B cell (primary cell): ENCODE data around the gene EFL1. TPM values are rescaled to one million over a fixed set of nuclear protein-coding genes. Genes with fewer than 3 reads are reported as not detected.

Experiments
- ATAC-seq: fragments of 200-7000 bp; cut with Tn5 transposase; one replicate; pipeline ENCODE4 v1.10.0; 2021; ENCODE audit warnings: low read depth, mild to moderate bottlenecking, moderate number of reproducible peaks, moderate library complexity
- CTCF ChIA-PET: fragments of 350-600 bp; sonication (Branson Sonifier 250); formaldehyde crosslinking; loops from one replicate; lab custom pipeline; 2021; ENCODE audit warnings: antibody characterized with exemption, inconsistent platforms; lab: Charles Lee
- POLR2A ChIA-PET: fragments of 350-600 bp; sonication (Branson Sonifier 250); formaldehyde crosslinking; loops from one replicate; lab custom pipeline; 2021; ENCODE audit warnings: antibody characterized with exemption; lab: Charles Lee
- DNase-seq: peaks from one replicate; pipeline ENCODE4 v3.0.0; 2013
- H2AFZ ChIP-seq: 2 replicates; pipeline ENCODE4 v1.6.1; 2012; ENCODE audit warnings: mild to moderate bottlenecking, low read depth, low read length; ENCODE audit not compliant: insufficient read depth, poor library complexity, severe bottlenecking
- H3K27ac ChIP-seq, 2 donors: 1 replicate in 1 of 2; 2 replicates in 1 of 2; pipeline ENCODE4 v1.5.1; 2012 to 2013; ENCODE audit warnings: low read length in 2 of 2, mild to moderate bottlenecking in 2 of 2, moderate library complexity in 1 of 2
- H3K27me3 ChIP-seq, 4 experiments: fragments of 200-600 bp in 1 of 4; sonication (generic) in 1 of 4; replicated peaks in 1 of 4; 1 replicate in 2 of 4; 2 replicates in 2 of 4; pipeline versions ENCODE4 v1.6.1 to v1.7.0; 2013 to 2016; ENCODE audit warnings: low read length in 3 of 4, mild to moderate bottlenecking in 2 of 4, mixed read lengths in 1 of 4, moderate library complexity in 1 of 4; ENCODE audit not compliant: insufficient read depth in 4 of 4, control insufficient read depth in 3 of 4; ENCODE audit errors: control extremely low read depth in 1 of 4
- H3K36me3 ChIP-seq, 2 experiments: replicated peaks in 1 of 2; 1 replicate in 1 of 2; 2 replicates in 1 of 2; pipeline versions ENCODE4 v1.6.1 to v1.7.1; 2013; ENCODE audit warnings: low read length in 1 of 2; ENCODE audit not compliant: insufficient read depth in 2 of 2, control insufficient read depth in 1 of 2; ENCODE audit errors: control extremely low read depth in 1 of 2, extremely low read depth in 1 of 2
- H3K4me1 ChIP-seq, 2 donors: fragments of 200-600 bp in 1 of 2; sonication (generic) in 1 of 2; 1 replicate in 1 of 2; 2 replicates in 1 of 2; pipeline versions ENCODE4 v1.5.1 to v1.6.1; 2013 to 2017; ENCODE audit warnings: low read length in 2 of 2; ENCODE audit not compliant: control insufficient read depth in 2 of 2, insufficient read depth in 2 of 2
- H3K4me2 ChIP-seq: replicated peaks from 2 replicates; pipeline ENCODE3; 2012; ENCODE audit warnings: mild to moderate bottlenecking, low read depth, low read length; ENCODE audit not compliant: poor library complexity, severe bottlenecking
- H3K4me3 ChIP-seq, 5 experiments: fragments of 200-600 bp in 1 of 5; sonication (generic) in 1 of 5; 1 replicate in 3 of 5; 2 replicates in 2 of 5; pipeline versions ENCODE4 v1.5.1 to v1.7.0; 2011 to 2016; ENCODE audit warnings: low read length in 4 of 5, mild to moderate bottlenecking in 4 of 5, low read depth in 2 of 5, control low read depth in 1 of 5, moderate library complexity in 1 of 5; ENCODE audit not compliant: insufficient read depth in 1 of 5; ENCODE audit errors: control extremely low read depth in 1 of 5, extremely low read depth in 1 of 5
- H3K79me2 ChIP-seq: fragments of 200-600 bp; sonication (generic); one replicate; pipeline ENCODE4 v1.6.0; 2016; ENCODE audit warnings: low read length; ENCODE audit not compliant: control insufficient read depth, insufficient read depth
- H3K9ac ChIP-seq: fragments of 200-600 bp; sonication (generic); 2 replicates; pipeline ENCODE4 v1.6.1; 2017; ENCODE audit warnings: mild to moderate bottlenecking, low read length, moderate library complexity
- H3K9me3 ChIP-seq, 3 donors: one replicate each; pipeline versions ENCODE4 v1.6.1 to v1.7.1; 2013; ENCODE audit warnings: low read length in 2 of 3; ENCODE audit not compliant: control insufficient read depth in 2 of 3, insufficient read depth in 1 of 3; ENCODE audit errors: control extremely low read depth in 1 of 3
- H4K20me1 ChIP-seq: 2 replicates; pipeline ENCODE4 v1.6.0; 2012; ENCODE audit warnings: mild to moderate bottlenecking, low read length; ENCODE audit not compliant: insufficient read depth, control insufficient read depth, poor library complexity, severe bottlenecking
- H3K27ac Mint-ChIP-seq: one replicate; pipeline ENCODE4 v1.8.0; 2021; ENCODE audit warnings: mixed read lengths
- H3K27me3 Mint-ChIP-seq: one replicate; pipeline ENCODE4 v1.8.0; 2021; ENCODE audit warnings: mixed read lengths
- H3K4me1 Mint-ChIP-seq: one replicate; pipeline ENCODE4 v1.8.0; 2021; ENCODE audit warnings: mixed read lengths
- H3K4me3 Mint-ChIP-seq: one replicate; pipeline ENCODE4 v1.8.0; 2021; ENCODE audit warnings: mixed read lengths
- H3K9me3 Mint-ChIP-seq: one replicate; pipeline ENCODE4 v1.8.0; 2022; ENCODE audit warnings: mixed read lengths; ENCODE audit not compliant: insufficient read depth
- EZH2 ChIP-seq: IDR thresholded peaks from 2 replicates; pipeline ENCODE4 v1.6.1; 2012; ENCODE audit warnings: borderline replicate concordance, low read depth, mild to moderate bottlenecking, moderate library complexity, low read length; ENCODE audit not compliant: insufficient read depth, poor library complexity, severe bottlenecking
- WGBS: methylation state at CpG from one replicate; pipeline ENCODE4 v1.1.5; 2013; ENCODE audit warnings: missing lambda C conversion rate; ENCODE audit not compliant: insufficient coverage; 5-methylcytosine and 5-hydroxymethylcytosine counted together
- intact Hi-C: fragments of 100-400 bp; cut with micrococcal nuclease; formaldehyde crosslinking; loops from one replicate; pipeline ENCODE4 v1.10.0; 2022
- polyA plus RNA-seq: library from polyadenylated mRNA; depleted of rRNA; stranded (reverse); fragments of >200 nt; gene quantifications from 2 replicates; pipeline ENCODE4 v1.2.3, GENCODE V29; 2012
- total RNA-seq, 2 donors: library from RNA; stranded (reverse); fragments of 120-200 nt in 1 of 2; gene quantifications; 1 replicate in 1 of 2; 2 replicates in 1 of 2; pipeline versions ENCODE4 v1.2.3 to v1.2.4, GENCODE V29; 2013 to 2022
- TF ChIP-seq, protein P1 (sequence below): fragments of 200-600 bp; IDR thresholded peaks from one replicate; pipeline ENCODE4 v1.8.0; 2022; ENCODE audit warnings: antibody characterized with exemption, mild to moderate bottlenecking

The EFL1 gene
- total and polyA plus RNA-seq, 2 donors (not counting 1 experiment from before 2014, with no cell fraction given), result 8.2 to 25.8 TPM

DNA sequence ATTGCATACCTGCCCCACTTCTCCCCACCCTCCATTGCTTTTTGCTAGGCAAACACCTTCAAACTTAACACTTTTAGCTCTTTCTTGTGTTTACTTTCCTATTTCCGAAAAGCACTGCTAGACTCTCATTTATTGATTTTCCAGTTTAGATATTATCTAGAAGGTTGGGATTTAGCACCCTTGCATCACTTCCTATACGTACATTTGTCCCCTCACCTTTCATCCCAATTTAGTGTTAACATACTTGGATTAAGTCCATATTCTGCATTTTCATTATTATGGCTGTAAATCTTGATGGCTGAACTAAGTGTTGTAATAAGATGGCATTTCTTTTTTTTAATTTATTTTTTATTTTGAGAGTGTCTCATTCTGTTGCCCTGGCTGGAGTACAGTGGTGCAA lies 47.3 kb upstream of the EFL1 start:
- Mint-ChIP-seq H3K4me3 (no peak overlapping the region), H3K27ac (no peak overlapping the region), H3K9me3 (peaks cover 3% of the 10 kb centered on the region), H3K27me3 (peaks cover under 1% of the 10 kb centered on the region), H3K4me1 (no peaks in the 10 kb centered on the region)
- ChIA-PET CTCF (no interaction called here), POLR2A (no interaction called here)
- intact Hi-C loops, result no loop called here
- Histone ChIP-seq H2AFZ (no peak overlapping the region), H3K79me2 (no peaks in the 10 kb centered on the region), H3K9ac (no peak overlapping the region), H3K4me1 (no peaks in the 10 kb centered on the region), H3K27ac (no peak overlapping the region), H3K27me3 (no peaks in the 10 kb centered on the region), H4K20me1 (no peaks in the 10 kb centered on the region), H3K36me3 (no peaks in the 10 kb centered on the region), H3K4me2 (no peak overlapping the region), H3K4me3 (no peak overlapping the region), H3K9me3 (no peaks in the 10 kb centered on the region)
- no peak for ATAC-seq
- WGBS, result no CpG with 5 or more reads among the region's 2 CpGs
- no peak for DNase-seq
- TF ChIP-seq, protein P1, sequence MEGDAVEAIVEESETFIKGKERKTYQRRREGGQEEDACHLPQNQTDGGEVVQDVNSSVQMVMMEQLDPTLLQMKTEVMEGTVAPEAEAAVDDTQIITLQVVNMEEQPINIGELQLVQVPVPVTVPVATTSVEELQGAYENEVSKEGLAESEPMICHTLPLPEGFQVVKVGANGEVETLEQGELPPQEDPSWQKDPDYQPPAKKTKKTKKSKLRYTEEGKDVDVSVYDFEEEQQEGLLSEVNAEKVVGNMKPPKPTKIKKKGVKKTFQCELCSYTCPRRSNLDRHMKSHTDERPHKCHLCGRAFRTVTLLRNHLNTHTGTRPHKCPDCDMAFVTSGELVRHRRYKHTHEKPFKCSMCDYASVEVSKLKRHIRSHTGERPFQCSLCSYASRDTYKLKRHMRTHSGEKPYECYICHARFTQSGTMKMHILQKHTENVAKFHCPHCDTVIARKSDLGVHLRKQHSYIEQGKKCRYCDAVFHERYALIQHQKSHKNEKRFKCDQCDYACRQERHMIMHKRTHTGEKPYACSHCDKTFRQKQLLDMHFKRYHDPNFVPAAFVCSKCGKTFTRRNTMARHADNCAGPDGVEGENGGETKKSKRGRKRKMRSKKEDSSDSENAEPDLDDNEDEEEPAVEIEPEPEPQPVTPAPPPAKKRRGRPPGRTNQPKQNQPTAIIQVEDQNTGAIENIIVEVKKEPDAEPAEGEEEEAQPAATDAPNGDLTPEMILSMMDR, result no peak

DNA sequence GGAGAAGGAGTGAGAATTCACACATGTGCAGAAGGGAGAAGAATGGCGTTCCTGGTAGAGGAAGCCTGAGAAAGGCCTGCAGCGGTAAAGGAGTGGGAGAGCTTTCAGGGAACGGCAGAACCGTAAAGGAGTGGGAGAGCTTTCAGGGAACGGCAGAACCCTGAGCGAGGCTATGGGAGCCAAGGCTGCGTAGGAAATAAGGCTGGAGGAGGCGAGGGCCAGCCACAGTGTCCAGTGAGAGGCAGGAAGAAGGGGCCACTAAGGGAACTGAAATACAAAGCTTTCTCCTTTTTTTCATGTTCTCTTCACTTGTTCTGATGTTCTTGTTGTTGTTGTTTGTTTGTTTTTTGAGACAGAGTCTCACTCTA lies 45.2 kb upstream of the EFL1 start:
- Histone ChIP-seq H3K4me3 (no peak overlapping the region), H3K79me2 (no peaks in the 10 kb centered on the region), H4K20me1 (no peaks in the 10 kb centered on the region), H3K9me3 (no peaks in the 10 kb centered on the region), H3K27ac (no peak overlapping the region), H3K4me2 (no peak overlapping the region), H3K27me3 (no peaks in the 10 kb centered on the region), H2AFZ (no peak overlapping the region), H3K4me1 (no peaks in the 10 kb centered on the region), H3K9ac (no peak overlapping the region), H3K36me3 (no peaks in the 10 kb centered on the region)
- H3K9me3 Mint-ChIP-seq, result peaks cover 3% of the 10 kb centered on the region
- ChIA-PET CTCF (no interaction called here), POLR2A (no interaction called here)
- no peaks in the 10 kb centered on the region for H3K4me1 Mint-ChIP-seq
- no peak for DNase-seq
- intact Hi-C loops, result no loop called here
- no peak overlapping the region for H3K4me3 Mint-ChIP-seq
- TF ChIP-seq, protein P1, result no peak
- no peak for TF ChIP-seq EZH2
- ATAC-seq, result no peak
- H3K27ac Mint-ChIP-seq, result no peak overlapping the region
- no peaks in the 10 kb centered on the region for H3K27me3 Mint-ChIP-seq
- WGBS, result 90% methylated on average over 8 of the region's 8 CpGs
